Jurkat, Clone E6-1 (cell line): Measurements from ENCODE around the gene SH3RF2.

Experiments used
- DNase-seq: peaks from one replicate; pipeline ENCODE4 v3.0.0-alpha.2; 2011; ENCODE audit warnings: low read depth, low spot score
- H3K4me3 ChIP-seq: 2 replicates; pipeline ENCODE4 v1.5.1; 2011; ENCODE audit warnings: mild to moderate bottlenecking, low read length, control low read depth, moderate library complexity

SH3RF2 gene

GRCh38 chr5:145971701-145972100, 35.3 kb downstream of the SH3RF2 start:
- no peak overlapping the region for H3K4me3 ChIP-seq
- no peak for DNase-seq

DNA sequence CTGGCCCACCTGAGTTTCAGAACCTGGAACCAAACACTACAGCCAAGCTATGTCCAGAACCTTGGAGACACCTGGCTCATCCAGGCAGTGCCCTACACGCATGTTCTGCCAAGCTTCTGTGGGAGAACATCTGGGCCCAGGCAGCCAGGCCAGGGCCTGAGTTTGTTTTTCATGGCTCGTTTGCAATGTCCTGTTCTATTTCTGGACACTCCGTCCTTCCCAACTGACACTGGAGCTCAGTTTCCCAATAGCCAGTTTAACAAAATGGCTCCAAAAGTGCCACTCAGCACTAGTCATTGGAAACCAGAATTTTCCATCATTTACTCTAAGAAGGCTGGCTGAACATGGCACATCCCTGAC, 38.6 kb downstream of the SH3RF2 start:
- H3K4me3 ChIP-seq: no peak overlapping the region
- DNase-seq: no peak

DNA sequence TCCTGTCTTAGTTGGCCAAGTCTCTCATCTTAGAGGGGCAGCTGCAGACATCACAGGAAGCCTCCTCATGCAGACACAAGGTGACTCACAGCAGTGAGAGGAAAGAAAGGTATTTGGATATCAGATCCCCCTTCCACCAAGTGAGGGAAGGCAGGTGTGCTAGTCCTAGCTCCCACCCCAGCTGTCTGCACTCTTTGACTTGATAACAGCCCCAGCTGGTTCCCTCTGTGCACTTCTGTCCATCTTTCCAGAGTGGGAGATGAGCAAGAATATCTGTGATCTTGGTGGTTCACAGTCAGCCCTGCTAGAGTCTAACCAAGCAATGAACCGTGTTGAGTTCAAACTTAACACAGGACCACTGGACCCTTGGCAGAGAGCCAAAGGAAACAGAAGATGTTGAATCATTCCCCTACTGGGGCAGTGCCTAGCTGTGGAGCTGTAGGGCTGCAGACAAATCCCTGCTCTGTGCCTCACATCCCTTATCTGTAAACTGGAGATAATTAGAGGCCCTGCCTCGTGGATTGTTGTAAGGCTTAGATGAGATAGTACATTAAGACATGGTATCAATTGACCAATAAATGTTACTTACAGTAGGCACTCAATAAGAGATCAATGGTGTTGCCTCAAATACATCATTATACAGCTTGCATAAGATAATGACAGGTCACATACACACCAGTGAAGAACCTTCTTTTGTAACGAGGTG, 39.1 kb downstream of the SH3RF2 start:
- H3K4me3 ChIP-seq: no peak overlapping the region
- DNase-seq: no peak

DNA sequence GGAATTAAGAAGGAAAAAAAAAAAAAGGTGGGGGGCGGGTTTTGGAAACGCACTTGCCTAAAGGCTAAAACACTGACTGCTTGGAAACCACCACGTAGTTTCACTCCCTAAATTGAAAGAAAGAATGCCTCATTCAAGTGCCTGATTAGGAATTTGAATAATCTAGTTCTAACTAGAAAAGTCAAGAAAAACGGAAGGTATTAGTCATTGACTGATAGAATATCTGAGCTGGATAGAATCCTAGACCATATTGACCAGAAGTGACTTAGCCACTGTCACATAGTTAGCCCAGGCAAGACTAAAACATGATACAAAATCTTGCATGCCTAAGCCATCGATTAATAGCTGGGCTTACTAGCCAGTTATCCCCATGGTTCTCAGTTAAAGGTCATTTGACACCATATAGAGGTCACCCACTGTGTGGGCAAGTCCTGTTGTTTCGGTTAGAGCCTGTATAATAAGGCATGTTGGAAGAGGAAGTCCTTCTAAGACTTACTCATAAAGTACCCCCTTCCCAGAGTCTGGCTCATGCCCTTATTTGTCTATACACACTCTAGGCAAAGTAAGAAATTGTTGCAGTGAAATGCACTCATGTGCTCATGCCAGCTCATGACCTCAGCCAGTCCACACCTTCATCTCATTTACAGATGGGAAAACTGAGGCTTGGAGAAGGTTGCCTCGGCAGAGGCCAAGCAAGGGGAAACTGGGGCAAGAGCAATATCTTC, 40.2 kb downstream of the SH3RF2 start:
- DNase-seq: no peak
- H3K4me3 ChIP-seq: no peak overlapping the region

DNA sequence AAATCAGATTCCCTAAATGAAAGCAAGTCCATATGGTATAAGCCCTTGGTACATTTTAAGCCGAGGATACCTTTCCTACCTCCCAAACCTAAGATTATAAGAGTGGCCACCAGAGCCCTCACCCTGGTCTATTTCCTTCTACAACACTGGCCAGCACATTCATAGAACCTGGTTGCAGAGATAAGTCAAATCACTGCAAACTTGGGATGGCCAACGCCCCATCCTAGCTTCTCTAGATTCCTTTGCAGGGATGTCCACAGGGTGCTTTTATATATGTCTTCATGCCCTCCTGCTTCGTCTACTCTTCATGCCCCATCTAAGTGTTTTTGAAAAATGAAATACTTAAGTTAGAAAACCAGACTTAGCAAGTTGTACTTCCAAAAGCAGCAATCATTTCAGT, 41.8 kb downstream of the SH3RF2 start:
- no peak overlapping the region for H3K4me3 ChIP-seq
- no peak for DNase-seq

GRCh38 chr5:145978708-145979107, 42.3 kb downstream of the SH3RF2 start:
- DNase-seq: no peak
- H3K4me3 ChIP-seq: no peak overlapping the region

DNA sequence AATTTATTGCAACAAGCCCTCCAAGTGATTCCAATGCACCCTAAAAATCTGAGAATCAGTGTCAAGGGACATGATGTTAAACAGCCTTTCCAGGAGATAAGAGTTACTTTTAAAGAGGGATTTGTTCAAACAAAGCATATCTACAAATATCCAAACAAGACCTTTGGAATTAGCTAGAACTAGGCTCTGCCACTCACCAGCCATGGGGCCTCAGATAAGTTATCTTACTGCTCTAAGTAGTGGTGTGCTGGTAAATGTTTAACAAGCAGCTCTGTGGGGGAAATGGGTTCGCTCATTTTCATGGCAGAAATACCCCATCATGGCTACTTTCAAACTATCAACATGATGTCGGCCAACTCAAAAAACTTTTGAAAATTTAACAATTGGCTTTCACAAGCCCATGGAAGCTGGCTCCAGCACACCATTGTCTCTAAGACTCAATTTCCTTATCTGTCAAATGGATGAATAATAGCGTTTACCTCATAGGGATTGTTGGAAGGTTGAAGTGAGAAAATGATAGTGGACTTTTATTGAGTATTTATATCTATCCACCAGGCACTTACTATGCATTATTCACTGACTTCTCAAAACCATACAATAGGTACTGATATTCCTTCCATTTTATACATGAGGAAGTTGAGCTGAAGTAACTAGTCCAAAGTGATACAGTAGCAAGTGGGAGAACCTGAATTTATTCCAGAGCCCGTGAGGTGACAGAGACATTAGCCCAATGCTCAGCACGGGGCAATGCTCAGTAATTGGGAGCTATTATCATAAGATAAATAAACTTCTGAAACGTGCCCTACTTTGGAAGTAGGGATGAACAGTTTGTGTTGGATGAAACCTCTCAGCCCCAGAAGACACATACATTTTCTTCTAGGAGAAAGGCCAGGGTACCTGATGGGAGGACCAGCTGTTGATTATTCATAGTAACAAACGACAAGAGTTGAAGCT, 43.2 kb downstream of the SH3RF2 start:
- DNase-seq: no peak
- H3K4me3 ChIP-seq: no peak overlapping the region

DNA sequence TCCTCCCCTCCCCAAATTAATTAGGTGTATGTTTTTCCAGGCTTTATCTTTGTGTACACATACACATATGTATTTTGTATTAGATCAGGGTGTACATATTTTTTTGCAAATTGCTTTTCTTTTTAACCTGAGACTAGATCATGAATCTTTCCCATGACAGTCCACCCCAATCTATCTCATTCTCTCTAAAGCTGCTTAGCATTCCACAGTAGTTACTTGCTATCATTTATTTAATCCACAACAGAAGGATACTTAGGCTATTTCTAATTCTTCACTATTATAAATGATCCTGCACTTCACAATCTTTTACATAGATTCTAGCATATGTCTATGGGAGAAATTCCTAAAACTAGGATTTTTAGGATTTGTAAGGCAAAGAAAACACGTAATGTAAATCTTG, 43.9 kb downstream of the SH3RF2 start:
- no peak for DNase-seq
- H3K4me3 ChIP-seq: no peak overlapping the region

DNA sequence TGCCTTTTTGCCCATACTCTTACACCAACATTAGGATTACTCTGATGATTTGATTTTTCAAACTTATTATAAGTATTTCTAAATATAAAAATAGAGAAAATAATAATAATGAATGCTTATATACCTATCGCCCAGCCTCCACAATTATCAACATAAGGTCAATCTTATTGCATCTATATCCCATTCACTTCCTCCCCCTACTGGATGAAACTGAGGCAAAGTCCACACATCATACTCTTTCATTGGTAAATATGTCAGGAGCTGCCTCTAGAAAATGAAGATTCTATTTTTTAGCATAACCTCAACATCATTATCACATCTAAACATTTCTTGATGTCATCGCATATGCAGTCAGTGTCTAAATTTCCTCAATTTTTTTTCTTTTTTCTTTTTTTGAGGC, 44.3 kb downstream of the SH3RF2 start:
- DNase-seq: no peak

GRCh38 chr5:145981589-145982571, 45.5 kb downstream of the SH3RF2 start:
- H3K4me3 ChIP-seq: no peak overlapping the region
- no peak for DNase-seq

More for the DNA sequence above, 44.3 kb downstream of the SH3RF2 start:
- no peak overlapping the region for H3K4me3 ChIP-seq

DNA sequence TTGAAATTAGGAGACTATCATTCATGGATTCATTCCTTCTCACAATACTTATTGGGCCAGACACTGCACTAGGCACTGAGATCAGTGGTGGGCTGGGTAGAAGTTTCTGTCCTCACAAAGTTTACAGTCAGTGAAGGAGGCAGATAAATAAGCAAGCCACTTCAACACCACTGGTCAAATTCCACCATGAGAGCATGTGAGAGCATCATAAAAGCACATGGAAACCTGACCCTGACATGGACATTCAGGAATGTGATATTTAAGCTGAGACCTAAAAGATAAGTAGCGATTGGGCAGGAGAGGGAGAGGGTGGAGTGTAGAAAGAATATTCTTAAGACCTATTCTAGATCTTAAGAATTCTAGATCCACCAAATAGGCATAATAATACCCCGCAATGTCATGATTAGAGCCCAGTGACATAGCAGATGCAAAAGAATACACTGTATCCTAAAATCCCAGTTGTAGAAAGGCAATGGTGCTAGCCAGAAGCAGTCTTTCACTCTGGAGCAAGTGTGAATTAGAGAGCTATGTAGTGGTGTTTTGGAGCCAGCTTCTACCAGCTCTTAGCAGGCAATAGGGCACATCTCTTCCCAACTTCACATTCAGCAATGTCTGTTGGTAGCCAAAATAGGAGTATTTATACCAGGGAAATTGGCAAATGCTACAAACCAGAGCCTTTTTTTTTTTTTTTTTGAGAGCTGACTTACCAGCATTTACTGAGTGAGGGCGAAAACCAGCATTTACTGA, 46.4 kb downstream of the SH3RF2 start:
- DNase-seq: no peak
- no peak overlapping the region for H3K4me3 ChIP-seq

DNA sequence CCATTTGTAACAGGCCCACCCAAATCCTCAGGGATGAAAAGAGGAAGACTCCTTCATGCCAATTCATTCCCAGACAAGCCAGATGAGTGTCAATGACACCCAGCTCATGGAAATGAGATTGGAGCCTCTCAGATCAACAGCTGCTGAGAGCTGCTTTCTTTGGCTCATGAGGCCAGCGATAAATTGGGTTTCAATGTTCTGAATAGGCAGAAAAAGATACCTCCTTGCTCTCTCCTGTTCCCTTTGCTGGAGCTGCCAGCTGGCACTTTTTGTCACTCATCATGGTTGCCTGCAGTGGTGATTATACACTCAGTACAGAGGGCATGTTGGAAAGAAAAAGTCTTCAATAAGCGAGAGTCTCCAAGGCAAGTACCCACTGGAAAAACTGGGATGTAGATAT, 47.1 kb downstream of the SH3RF2 start:
- DNase-seq: no peak
- H3K4me3 ChIP-seq: no peak overlapping the region

DNA sequence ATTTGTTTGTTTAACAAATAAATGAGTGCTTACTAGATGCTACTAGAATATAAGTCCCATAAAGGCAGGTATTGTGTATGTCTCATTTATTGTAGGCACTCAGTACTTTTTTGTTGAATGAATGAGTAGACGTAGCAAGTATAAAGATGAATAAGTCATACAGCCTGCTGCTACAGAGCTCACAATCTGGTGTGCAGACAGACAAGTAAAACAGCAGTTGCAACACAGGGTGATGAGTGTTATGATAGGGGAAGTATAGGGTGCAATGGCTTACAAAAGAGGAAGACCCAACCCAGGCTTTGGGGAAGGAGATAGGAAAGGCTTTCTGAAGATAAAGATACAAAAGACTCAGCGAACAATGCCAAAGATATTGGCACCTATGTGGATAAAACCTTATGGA, 47.7 kb downstream of the SH3RF2 start:
- no peak for DNase-seq

GRCh38 chr5:145987856-145988255, 51.5 kb downstream of the SH3RF2 start:
- H3K4me3 ChIP-seq: no peak overlapping the region
- no peak for DNase-seq

More for the DNA sequence above, 47.7 kb downstream of the SH3RF2 start:
- no peak overlapping the region for H3K4me3 ChIP-seq

DNA sequence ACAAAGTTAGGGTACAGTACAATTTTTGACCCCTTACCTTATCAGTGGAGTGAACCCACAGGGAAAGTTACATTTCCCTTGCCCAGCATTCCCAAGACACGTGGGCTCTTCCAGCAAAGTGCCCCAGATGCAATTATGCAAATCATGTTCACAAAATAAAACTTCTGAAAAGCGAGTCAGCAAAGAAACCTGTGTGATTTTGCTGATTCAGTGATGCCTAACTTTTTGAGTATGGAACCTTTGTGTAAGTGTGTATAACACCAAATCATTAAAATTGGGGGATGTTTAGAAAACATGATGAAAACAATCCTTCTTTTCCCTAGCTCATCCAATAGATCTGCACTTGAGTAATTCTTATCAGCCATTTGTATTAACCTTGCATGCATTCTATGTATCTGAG, 52.6 kb downstream of the SH3RF2 start:
- DNase-seq: no peak
- H3K4me3 ChIP-seq: no peak overlapping the region

DNA sequence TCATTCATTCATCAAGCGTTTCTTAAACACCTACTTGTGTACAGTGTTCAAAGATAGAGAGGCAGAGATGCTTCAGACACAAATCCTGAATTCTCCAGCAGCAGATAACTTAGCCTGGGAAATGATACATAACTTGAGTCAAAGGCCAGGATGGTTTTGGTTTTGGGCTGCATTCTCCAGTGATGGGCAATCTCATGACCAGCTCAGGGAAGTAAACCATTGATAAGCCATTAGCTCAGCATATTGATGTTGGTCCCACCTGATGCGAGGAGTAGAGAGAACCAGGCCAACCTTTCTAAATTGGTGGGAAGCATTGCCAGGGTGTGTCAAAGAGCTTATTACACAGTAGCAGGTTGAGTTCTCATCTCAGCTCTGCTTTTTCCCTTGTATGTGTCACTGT, 53.0 kb downstream of the SH3RF2 start:
- no peak overlapping the region for H3K4me3 ChIP-seq
- no peak for DNase-seq

GRCh38 chr5:145990170-145990569, 53.8 kb downstream of the SH3RF2 start:
- H3K4me3 ChIP-seq: no peak overlapping the region
- no peak for DNase-seq

GRCh38 chr5:145991044-145991575, 54.7 kb downstream of the SH3RF2 start:
- H3K4me3 ChIP-seq: no peak overlapping the region
- DNase-seq: no peak
